Fibroblast of skin of left quadriceps (primary cell): ENCODE measurements around the gene SYNPO2.
"Not testable (repeated sequence)": the region's sequence is repeated elsewhere in the genome, so short reads cannot be mapped to it uniquely, and the experiment has no call there.

Experiments used
- DNase-seq, 2 experiments: peaks; one replicate each; pipeline ENCODE4 v3.0.0-alpha.2; 2013; ENCODE audit warnings: low read depth in 2 of 2

Gene SYNPO2

DNA sequence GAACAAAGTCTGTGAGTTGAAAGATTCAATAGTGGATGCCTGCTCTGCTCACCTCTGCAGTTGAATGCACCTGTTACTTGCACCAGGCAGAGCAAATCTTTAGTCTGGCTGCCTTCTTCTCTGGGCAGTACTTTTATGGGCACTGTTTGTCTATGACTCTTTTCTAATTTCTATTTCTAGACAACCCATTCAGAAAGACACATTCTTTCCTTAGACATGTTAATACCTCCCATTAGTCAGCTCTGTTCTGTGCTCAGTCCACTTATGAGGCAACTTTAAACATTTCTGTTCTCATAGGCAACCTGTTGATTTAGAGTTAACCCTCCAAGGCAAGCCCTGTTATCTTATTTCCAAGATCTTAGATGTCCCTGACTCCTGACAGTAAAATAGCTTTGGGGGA, 108.9 kb downstream of the SYNPO2 start:
- DNase-seq = no peak

DNA sequence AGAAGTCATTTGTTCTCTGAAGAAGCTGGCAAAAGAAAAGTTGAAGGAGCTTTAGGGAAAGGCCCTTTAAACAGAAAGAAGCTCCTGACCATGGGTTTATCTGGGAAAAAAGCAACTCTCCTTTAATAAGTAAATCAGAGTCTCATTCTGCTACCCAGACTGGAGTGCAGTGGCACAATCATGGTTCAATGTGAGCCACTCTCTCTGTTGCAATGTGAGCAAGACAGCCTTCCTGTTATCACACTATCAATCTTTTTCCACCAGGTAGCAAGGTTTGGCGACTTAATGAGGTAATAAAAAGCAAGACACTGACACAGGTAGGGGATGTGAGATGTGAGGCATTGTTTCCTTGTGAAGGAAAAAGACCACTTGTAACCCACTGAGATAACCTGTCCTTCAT, 111.3 kb downstream of the SYNPO2 start:
- no peak for DNase-seq

DNA sequence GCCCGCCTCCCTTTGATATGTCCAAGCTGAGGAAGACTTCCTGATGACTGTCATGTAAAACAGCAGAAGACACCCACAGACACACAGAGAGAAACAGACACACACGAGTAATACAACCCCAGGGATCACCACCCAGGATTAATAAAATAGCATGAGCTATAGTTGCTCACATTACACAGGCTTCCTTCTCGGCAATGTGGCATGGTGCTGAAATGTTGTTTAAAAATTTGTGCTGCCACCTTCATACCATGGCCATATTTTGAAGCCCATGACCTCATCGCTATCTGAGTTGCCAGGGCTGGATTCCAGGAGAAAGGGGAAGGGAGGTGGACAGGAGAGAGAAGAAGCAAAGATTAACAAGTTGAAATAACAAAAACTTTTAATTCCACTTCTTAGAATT, 111.7 kb downstream of the SYNPO2 start:
- no peak for DNase-seq

DNA sequence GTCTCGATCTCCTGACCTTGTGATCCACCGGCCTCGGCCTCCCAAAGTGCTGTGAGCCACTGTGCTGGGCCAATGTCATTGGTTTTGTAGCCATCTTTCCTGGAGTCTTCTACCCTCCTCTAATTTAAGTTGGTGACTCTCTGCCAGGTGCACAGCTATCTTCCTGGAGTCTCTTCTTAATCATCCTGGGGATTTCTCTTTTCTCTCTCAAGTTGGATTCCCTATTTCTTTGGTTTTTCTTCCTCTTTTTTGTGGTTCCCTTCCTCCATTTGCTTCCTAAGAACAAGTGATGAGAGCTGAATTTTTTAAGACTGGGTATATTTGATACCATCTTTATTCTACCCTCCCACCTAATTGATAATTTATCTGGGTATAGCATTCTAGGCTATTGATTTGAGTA, 113.8 kb downstream of the SYNPO2 start:
- DNase-seq = no peak

DNA sequence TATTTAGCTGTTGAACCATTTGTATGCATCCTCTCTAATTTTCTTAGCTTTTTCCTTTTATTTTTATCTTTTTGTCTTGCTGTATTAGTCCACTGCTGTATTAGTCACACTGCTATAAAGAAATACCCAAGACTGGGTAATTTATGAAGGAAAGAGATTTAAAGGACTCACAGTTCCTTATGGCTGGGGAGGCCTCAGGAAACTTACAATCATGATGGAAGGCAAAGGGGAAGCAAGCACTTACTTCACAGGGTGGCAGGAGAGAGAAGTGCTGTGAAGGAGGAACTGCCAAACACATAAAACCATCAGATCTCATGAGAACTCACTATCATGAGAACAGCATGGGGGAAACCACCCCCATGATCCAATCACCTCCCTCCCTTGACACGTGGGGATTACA, 114.3 kb downstream of the SYNPO2 start:
- not testable (repeated sequence) for DNase-seq

GRCh38 chr4:119005928-119006460, 117.3 kb downstream of the SYNPO2 start:
- DNase-seq = no peak

- DNase-seq = no peak
These were observed 120.1 kb downstream of the SYNPO2 start for GRCh38 chr4:119008761-119009160.

GRCh38 chr4:119010221-119010620, 121.6 kb downstream of the SYNPO2 start:
- DNase-seq = not testable (repeated sequence)

GRCh38 chr4:119010909-119011606, 122.4 kb downstream of the SYNPO2 start:
- DNase-seq = no peak

- no peak for DNase-seq
These were observed 122.9 kb downstream of the SYNPO2 start for GRCh38 chr4:119011607-119011988.

GRCh38 chr4:119014658-119015057, 126.0 kb downstream of the SYNPO2 start:
- no peak for DNase-seq

GRCh38 chr4:119016636-119017035, 128.0 kb downstream of the SYNPO2 start:
- DNase-seq = peak; percentile 92 to 93

DNA sequence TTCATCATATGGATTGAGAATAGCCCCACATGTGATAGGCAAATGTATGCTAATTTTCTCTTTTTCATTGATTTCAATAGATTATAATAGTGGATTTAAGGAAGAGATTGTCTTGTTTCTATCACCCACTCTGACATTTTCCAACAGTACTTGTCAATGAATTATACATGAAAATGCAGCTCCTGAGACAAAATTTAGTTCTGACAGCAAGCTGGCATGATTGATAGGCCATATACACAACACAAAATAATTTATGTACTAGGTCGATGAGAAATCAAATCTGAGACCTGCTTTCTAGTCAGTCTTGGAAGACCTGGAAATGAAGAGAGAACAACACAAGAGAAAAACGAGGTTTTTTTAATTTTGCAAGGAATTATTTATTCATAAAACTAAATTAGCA, 129.0 kb downstream of the SYNPO2 start:
- no peak for DNase-seq

DNA sequence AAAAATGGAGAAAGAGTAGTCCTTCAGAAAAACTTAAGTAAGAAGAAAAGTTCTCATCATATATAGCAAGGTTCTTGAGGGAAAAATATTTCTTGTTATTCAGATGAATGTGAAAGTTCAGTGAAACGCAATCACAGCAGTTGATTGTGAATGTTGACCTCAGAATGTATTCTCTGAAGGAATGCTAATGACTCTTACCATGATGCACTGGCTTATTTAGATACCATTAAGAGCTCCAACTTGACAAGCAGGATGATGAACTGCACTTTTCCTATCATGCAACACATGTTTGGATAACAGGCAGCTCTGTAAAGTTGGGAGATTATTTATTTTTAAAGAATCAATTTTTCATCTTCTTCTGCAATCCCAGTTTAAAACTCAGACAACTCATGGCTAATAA, 131.5 kb downstream of the SYNPO2 start:
- DNase-seq = peak in 1 of 2 experiments; percentile 61

DNA sequence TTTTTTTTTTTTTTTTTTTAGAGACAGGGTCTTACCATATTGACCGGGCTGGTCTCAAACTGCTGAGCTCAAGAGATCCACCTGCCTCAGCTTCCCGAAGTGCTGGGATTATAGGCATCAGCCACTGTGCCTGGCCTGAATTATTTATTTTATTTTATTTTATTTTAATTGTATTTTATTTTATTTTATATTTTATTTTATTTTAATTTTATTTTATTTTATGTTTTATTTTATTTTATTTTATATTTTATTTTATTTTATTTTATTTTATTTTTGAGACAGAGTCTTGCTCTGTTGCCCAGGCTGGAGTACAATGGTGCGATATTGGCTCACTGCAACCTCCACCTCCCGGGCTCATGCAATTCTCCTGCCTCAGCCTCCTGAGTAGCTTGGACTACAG, 133.9 kb downstream of the SYNPO2 start:
- not testable (repeated sequence) for DNase-seq

DNA sequence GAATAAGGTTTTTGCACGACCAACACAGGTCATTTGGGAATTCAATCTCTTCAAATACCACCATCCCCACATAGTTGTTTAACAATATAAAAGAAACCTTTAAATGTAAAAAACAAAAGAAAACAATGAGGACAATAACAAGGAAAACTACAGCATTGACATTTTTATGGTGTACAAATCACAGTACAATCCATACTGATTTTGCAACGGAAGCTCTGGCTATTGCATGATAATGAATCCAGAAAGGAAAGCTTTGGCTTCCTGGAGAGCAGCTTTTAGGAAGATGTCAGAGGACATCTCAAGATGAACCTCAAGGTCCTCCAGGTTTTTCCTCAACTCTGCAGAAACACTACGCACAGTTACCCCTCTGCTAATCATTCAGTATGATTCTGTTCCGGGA, 135.4 kb downstream of the SYNPO2 start:
- no peak for DNase-seq

GRCh38 chr4:119025420-119025819, 136.8 kb downstream of the SYNPO2 start:
- no peak for DNase-seq

DNA sequence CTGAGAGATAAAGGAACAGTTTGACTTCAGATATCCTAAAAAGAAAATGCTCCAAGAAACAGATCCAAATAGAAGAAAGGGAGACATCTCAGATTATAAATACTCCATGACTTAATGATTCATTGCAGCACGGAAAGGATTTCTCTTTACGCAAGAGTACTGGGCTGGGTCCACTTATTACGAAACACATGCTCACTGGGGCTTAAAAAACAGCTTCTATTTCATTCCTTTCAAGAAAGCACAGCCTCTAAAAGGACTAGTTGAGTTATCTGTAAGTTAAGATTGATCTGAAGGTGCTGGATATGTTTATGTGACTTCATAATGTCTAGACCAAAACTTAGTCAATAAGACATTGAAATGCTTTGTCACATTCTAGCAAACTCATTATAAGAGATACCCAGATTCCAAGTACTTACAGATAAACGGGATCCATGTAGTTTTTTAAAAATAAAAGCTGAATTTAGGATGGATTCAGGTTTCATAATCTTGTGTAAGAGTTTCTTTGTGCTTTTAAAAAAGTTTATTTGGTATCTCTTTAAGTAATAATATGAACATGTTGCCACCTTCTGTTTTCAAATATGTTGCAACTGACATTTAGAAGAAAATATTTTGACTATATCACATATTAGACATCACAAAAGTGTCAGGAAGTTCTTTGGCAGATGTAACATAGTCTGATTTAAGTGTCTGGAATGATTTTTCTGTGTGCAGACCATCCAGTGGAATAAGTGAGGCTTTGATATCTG, 137.4 kb downstream of the SYNPO2 start:
- DNase-seq = peak; percentile 86 to 87

- DNase-seq = no peak
These were observed 138.2 kb downstream of the SYNPO2 start for GRCh38 chr4:119026662-119027444.

- no peak for DNase-seq
These were observed 139.2 kb downstream of the SYNPO2 start for GRCh38 chr4:119027811-119028210.

DNA sequence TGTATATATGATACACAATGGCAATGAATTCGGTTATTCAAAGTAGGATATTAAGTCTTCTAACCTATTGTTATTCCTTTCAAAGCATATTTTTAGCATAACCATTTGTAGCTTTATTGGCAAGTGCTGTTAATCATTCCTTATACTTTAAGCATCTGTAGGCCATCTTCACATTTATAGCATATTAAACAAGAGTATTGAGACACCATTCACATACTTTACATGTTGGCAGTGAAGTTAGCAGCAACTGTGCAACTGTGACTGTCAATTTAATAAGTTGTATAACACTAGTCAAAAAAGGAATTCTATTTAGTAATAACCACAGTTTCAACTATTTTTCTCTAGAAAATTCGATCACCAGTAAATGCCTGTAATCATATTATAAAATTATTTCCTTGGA, 139.6 kb downstream of the SYNPO2 start:
- no peak for DNase-seq

DNA sequence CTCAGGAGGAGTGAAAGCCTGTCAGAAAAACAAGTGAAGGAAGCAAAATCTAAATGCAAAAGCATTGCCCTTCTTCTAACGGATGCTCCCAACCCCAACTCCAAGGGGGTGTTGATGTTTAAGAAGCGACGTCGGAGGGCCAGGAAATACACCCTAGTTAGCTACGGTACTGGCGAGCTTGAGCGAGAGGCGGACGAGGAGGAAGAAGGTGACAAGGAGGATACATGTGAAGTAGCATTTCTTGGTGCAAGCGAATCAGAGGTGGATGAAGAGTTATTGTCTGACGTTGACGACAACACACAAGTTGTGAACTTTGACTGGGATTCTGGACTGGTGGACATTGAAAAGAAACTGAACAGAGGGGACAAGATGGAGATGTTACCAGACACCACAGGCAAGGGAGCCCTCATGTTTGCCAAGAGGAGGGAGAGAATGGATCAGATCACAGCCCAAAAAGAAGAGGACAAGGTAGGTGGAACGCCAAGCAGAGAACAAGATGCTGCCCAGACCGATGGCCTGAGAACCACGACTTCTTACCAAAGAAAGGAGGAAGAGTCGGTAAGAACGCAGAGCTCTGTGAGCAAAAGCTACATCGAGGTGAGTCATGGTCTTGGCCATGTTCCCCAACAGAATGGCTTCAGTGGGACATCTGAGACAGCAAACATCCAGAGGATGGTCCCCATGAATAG, 141.3 kb downstream of the SYNPO2 start:
- DNase-seq = no peak
